Measurements from ENCODE around the gene CES1.
"Not testable (repeated sequence)": the region's sequence is repeated elsewhere in the genome, so short reads cannot be mapped to it uniquely, and the experiment has no call there.

CES1 gene

DNA sequence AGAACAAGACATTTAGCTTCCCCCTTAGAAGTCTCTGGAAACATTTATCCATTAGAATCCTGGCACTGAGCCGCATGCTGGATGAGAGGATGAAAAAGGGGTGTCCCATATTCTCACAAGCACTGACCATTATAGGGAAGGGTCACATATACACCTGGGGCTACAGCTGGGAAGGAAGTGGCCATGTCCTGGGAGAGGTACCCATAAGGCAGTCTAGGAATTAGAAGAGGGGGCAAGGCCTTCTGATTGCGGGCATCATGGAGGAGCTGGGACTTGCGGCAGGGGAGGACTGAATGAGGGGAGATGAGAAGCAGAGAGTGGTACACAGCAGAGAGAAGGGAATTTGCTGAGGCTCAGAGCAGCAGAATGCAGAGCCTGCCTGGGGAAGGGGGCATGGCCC lies 3.7 kb downstream of the CES1 start:
- DNase-seq, result not testable (repeated sequence)

- DNase-seq, result no peak
Observed at GRCh38 chr16:55828680-55829079, 4.2 kb downstream of the CES1 start.

- no peak for DNase-seq
Observed at GRCh38 chr16:55825115-55825728, 7.7 kb downstream of the CES1 start.

DNA sequence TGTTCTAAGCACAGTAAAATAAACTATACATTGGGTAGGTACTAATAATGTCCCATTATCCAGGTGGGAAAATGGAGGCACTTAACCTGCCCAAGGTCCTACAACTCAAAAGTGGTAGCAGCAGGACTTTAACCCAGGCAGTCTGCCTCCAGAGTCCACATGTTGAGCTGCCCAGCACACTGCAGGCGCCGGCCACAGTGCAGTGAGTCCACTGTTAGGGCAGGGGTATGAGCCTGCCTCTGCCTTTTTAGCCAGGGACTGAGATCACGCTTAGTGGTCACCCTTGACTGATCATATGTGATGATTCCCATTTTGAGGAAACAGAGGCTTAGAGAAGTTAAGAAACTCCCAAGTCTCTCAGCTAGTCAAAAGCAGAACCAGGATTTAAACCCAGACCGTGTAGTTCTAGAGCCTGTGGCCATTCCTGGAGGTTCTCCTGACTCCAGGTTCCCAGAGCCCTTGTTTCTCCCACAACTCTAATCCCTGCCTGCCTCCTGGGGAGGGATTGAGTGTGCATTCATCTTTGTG lies 8.4 kb downstream of the CES1 start:
- DNase-seq, result no peak

DNA sequence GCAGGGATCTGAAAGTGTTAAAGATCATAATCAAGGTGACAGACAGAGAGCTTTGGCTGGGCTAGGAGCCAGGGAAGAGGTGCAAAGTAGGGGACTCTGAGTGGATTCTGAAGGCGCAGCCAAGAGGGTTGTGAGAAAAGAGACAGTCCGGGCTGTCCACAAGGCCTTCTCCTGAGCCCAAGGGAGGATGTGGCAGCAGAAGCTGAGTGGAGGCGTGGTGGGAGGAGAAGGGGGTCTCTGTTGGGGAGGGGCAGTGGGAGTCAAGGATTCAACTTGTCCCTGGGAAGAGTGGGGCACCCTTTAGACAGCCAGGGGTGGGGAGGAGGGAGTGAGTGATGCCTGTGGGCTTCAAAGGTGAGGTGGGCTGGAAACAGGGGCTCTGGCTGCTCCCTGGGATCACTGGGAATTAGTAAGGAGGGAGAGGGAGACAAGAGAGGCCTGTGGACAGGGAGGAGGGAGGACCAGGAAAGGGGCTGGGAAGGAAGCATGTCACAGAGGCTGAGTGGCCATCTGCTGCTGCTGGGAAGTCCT lies 10.6 kb downstream of the CES1 start:
- no peak for DNase-seq

DNA sequence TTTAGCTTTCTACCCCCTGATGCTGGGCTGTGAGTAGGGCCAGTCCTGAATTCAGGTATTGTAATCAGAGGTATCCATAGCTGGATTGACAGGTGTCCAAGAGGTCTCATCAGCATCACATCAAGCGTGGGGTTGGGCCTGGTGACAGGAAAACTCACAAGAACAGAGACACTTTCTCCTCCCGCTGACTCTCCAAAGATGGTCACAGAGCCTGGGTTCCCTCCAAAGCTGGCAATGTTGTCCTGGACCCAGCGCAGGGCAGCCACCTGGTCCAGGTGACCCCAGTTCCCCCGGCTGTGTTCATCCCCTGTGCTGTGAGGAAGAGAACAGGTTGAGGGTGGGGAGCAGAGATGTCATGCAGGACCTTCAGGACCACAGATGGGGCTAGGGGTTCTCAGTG lies 11.7 kb downstream of the CES1 start:
- no peak for DNase-seq

DNA sequence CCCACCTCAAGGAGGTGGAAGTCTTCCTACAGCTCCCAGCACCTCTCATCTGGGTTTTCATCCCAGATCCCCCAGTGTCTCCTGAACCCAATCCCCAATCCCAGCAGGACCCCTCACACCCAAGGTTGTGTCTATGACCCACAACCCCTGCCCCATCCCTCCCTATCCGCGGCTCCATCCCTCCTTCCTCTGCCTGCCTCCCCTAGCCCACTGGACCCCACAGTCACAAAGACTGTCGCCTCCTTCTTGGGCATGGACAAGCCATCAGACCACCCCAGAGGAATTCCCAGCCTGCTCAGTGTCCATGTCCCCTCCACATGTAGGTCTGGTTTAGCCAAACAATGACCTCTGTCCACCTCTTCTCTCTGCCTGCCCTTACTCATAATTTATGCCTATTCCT lies 12.3 kb downstream of the CES1 start:
- DNase-seq, result no peak

DNA sequence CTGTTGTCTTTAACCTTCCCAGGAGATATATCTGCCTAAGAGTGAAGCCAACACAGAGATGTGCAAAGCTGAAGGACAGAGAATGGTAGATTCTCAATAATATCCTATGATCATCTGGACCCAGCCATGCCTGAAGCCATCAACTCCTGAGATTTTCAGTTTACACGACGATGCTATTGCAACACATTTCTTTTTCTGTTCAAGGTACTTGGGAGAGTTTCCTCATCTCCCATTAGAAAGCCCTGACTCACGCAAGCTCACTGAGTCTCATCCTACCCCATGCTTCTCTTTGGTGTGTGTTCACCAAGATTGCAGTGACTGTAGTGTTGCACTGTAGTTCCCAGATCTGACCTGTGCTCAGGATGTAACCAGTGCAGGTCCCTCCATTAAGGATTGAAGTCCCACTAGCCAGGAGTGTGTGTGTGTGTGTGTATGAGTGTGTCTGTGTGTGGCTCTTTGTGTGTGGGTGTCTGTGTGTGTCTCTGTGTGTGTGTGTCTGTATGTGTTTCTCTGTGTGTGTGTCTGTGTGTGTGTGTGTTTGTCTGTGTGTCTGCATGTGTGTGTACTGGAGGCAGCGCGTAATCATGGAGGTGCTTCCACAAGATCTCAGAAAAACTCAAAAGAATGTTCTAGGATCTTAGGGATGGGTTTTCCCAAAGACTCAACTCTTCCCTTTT lies 15.5 kb downstream of the CES1 start:
- no peak for DNase-seq

- DNase-seq, result not testable (repeated sequence)
Observed at GRCh38 chr16:55816222-55816621, 16.7 kb downstream of the CES1 start.

DNA sequence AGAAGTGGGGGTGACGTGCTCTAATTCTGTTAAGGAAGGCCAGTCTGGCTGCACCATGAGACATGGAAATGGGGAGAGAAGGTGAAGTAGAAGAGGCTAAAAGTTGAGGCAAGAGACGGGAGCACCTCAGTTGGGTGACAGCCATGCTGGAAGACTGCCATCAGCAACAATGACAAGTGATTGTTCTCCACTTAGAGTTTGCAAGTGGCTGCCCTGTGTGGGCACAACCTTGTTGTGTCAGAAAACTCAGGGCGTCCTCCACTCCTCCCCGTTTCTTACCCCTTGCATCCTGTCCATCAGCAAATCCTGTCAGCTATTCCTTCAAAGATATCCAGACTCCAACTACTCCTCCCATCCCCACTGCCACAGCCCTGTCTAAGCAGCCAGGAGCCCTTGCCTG lies 17.6 kb downstream of the CES1 start:
- DNase-seq, result no peak

- not testable (repeated sequence) for DNase-seq
Observed at GRCh38 chr16:55814174-55814573, 18.7 kb downstream of the CES1 start.

DNA sequence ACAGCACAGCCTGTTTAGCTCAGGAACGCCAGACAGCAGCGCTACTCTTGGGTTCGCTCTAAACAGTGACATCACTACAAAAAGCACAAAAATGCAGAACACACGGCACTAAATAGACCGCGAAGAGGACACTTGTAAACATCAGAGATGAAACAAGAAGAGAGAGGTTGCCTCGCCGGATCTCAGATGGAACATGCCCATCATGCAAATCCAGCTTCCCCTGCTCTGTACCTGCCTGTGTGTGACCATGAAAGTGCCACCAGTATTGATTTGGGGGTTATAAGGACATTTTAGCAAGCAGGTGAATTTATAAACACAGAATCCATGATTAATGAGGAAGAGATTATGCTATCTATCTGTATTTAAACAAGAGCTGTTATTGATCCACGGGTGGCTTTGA lies 19.2 kb downstream of the CES1 start:
- DNase-seq, result not testable (repeated sequence)

DNA sequence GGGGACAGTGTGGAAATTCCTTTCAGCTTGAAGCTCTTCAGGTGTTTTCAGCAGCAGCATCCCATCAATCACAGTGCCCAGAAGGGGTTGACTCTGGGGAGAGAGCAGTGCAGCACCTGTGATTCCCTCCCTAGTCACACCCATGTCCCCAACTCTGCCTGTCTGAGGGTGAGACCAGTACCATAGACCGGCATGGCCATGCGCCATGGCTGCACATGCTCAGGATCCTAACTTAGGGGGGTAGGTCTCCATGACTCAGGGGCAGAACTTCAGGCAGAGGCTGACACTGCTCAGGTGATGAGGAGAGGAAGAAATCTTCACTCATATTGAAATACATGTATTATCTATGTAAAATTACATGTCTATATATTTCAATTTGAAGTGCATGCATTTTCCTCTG lies 19.9 kb downstream of the CES1 start:
- no peak for DNase-seq

GRCh38 chr16:55811811-55812210 lies 21.1 kb downstream of the CES1 start:
- no peak for DNase-seq

GRCh38 chr16:55810451-55810961 lies 22.4 kb downstream of the CES1 start:
- DNase-seq, result no peak

DNA sequence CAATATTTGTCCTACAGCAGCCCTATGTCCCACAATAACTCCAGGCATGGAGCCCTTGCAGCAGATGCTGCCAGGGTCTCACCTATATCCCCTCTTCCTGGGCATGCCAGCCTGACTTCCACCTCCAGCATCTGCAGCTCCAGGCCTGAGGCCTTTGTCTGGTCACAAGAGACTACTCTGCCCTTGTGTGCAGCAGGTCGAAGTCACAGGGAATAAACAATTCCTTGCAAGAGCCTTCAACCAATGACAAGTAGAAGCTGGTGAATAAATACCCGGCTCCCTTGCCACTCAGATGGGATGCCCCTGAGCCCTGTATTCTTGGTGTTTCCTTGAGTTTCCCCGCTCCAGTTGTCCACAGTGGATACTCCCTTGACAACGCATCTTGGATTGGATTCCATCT lies 23.0 kb downstream of the CES1 start:
- no peak for DNase-seq

DNA sequence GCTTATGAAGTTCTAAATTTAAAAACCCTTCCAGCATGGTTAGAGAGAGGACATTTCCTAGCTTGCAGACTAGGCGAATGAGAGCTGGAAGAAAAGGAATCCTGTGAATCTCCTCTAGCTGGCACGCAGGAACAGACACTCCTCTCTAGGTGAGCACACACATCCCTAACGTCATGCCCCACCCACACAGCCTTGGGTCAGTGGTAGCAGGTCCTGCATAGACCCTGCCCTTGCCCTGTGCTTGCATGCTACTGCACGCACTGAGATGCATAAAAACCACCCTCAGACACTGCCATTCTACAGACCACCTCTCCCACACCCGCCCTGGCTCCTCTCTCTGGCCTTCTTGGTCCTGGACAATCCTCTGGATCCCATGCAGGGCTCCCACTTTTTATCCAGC lies 23.5 kb downstream of the CES1 start:
- DNase-seq, result no peak

GRCh38 chr16:55808286-55808685 lies 24.6 kb downstream of the CES1 start:
- DNase-seq, result not testable (repeated sequence)

DNA sequence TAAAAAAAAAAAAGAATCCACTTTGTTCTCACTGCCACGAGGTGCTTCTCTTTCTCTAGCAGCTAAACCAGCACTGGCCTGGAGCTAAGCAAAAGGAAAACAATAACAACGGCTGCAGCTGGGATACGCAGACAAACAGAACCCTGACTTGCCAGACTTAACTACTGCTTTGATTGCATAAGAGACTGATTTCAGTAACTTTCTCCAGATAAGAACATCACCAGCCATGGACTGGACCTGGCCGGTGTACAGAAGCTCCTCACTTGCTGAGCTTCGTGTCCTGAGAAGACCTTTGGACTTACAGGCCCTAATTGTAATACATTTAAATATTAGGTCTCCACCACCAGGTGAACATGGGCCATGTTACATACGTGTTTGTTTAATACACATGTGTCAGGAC lies 27.8 kb downstream of the CES1 start:
- DNase-seq, result not testable (repeated sequence)

GRCh38 chr16:55803681-55804080 lies 29.2 kb downstream of the CES1 start:
- not testable (repeated sequence) for DNase-seq

DNA sequence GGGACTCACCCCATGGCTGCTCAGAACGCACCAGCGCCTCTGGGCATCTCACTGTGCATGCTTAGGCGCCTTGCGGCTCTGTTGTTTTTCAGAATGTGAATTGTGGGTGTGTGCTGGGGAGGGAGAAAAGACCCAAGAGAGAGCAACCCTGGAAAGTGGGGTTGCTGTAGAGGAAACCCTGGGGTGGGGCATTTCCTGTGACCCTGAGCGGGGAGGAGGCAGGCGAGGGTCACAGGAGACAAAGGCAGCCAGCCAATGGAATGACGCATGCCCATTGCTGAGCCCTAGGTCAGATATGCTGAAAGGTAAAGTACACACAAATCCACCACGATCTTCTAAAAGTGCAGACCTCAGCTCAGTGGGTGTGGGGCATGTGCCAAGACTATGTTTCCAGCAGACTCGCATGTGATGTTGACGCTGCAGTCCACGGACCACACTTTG lies 39.9 kb downstream of the CES1 start:
- DNase-seq, result not testable (repeated sequence)

DNA sequence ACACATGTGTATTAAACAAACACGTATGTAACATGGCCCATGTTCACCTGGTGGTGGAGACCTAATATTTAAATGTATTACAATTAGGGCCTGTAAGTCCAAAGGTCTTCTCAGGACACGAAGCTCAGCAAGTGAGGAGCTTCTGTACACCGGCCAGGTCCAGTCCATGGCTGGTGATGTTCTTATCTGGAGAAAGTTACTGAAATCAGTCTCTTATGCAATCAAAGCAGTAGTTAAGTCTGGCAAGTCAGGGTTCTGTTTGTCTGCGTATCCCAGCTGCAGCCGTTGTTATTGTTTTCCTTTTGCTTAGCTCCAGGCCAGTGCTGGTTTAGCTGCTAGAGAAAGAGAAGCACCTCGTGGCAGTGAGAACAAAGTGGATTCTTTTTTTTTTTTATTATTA lies 41.4 kb downstream of the CES1 start:
- DNase-seq, result not testable (repeated sequence)

GRCh38 chr16:55790240-55790639 lies 42.7 kb downstream of the CES1 start:
- DNase-seq, result not testable (repeated sequence)

- DNase-seq, result not testable (repeated sequence)
Observed at GRCh38 chr16:55782793-55783091, 50.2 kb downstream of the CES1 start.
